Parathyroid adenoma (tissue), 2 donors: ENCODE results near the gene SMOC1.

Experiments used
- H2AFZ ChIP-seq: fragments of 300-600 bp; sonication (generic); one replicate; pipeline ENCODE4 v1.7.0; 2017; ENCODE audit warnings: antibody characterized with exemption, mild to moderate bottlenecking
- H3K27ac ChIP-seq: fragments of 300-600 bp; sonication (generic); one replicate; pipeline ENCODE4 v1.7.0; 2017
- H3K27me3 ChIP-seq: fragments of 300-600 bp; sonication (generic); one replicate; pipeline ENCODE4 v1.7.0; 2017; ENCODE audit warnings: low read length; ENCODE audit not compliant: control insufficient read depth, insufficient read depth
- H3K36me3 ChIP-seq: fragments of 300-600 bp; sonication (generic); one replicate; pipeline ENCODE4 v1.7.0; 2017; ENCODE audit warnings: low read length; ENCODE audit not compliant: control insufficient read depth, insufficient read depth
- H3K4me1 ChIP-seq: fragments of 300-600 bp; sonication (generic); one replicate; pipeline ENCODE4 v1.7.0; 2017; ENCODE audit warnings: control low read depth
- H3K4me2 ChIP-seq: fragments of 300-600 bp; sonication (generic); one replicate; pipeline ENCODE4 v1.7.0; 2017; ENCODE audit warnings: low read length
- H3K4me3 ChIP-seq: fragments of 300-600 bp; sonication (generic); one replicate; pipeline ENCODE4 v1.7.0; 2017; ENCODE audit warnings: low read depth, low read length
- H3K79me2 ChIP-seq: fragments of 300-600 bp; sonication (generic); one replicate; pipeline ENCODE4 v1.7.0; 2017; ENCODE audit warnings: control low read depth
- H3K9ac ChIP-seq: fragments of 300-600 bp; sonication (generic); one replicate; pipeline ENCODE4 v1.7.0; 2017; ENCODE audit warnings: mild to moderate bottlenecking
- H3K9me3 ChIP-seq: fragments of 300-600 bp; sonication (generic); one replicate; pipeline ENCODE4 v1.7.0; 2017; ENCODE audit warnings: low read length; ENCODE audit not compliant: control insufficient read depth
- CTCF ChIP-seq: fragments of 300-600 bp; sonication (generic); IDR thresholded peaks from one replicate; pipeline ENCODE4 v1.7.0; 2017; ENCODE audit warnings: antibody characterized with exemption, mild to moderate bottlenecking
- donor health status: primary hyperparathyroidism.

SMOC1 gene

DNA sequence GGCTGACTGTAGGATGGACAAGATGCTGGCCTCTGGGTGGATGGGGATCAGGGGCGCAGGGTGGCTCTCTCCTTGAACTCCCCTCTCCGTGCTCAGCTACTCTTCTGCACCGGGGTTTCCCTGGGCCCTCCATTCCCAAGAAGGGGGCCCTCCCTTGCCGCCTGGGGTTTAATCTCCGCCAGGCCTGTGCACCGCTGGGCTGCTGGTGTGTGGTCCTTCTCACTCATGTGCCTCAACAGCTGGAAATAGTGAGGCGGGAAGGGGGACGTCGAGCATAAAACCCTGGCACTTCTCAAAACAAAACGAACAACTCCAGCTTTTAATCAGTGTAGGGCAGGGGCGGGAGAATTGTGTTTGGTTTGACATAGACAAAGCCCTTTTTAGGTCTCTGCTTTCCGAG is 19.0 kb upstream of the SMOC1 start:
- Histone ChIP-seq H3K4me1 (no peaks in the 10 kb centered on the region), H3K27me3 (no peaks in the 10 kb centered on the region), H3K79me2 (no peaks in the 10 kb centered on the region), H3K9ac (no peak overlapping the region), H3K9me3 (no peaks in the 10 kb centered on the region), H3K4me2 (no peak overlapping the region), H3K36me3 (no peaks in the 10 kb centered on the region), H3K27ac (no peak overlapping the region), H2AFZ (no peak overlapping the region), H3K4me3 (no peak overlapping the region)
- TF ChIP-seq CTCF: no peak

DNA sequence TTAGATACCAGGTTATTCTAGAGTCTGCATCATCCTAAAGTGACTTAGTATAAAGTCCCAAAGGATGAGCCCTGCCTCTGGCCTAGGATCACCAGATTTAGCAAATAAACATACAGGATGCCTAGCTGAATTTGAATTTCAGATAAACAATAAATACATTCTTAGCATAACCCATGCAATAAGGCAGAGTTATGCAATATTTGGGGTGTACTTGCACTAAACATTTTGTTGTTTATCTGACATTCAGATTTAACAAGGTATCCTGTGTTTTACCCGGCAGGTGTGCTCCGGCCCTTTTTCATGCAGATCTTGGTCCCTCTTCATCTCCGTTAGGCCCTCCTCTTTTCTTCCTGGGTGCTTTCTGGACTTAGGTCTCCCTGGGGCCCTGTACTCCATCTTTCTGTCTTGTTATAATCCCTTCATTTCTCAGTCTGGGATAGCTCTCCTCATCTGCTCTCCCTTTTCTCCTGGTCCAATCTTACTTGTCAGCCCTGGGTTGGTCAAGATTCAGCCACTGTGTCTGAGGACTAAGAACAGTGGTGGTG is 18.1 kb upstream of the SMOC1 start:
- Histone ChIP-seq H3K4me2 (no peak overlapping the region), H3K27me3 (no peaks in the 10 kb centered on the region), H3K79me2 (no peaks in the 10 kb centered on the region), H2AFZ (no peak overlapping the region), H3K4me1 (no peaks in the 10 kb centered on the region), H3K9me3 (no peaks in the 10 kb centered on the region), H3K36me3 (no peaks in the 10 kb centered on the region), H3K27ac (no peak overlapping the region), H3K4me3 (no peak overlapping the region), H3K9ac (no peak overlapping the region)
- TF ChIP-seq CTCF: no peak

DNA sequence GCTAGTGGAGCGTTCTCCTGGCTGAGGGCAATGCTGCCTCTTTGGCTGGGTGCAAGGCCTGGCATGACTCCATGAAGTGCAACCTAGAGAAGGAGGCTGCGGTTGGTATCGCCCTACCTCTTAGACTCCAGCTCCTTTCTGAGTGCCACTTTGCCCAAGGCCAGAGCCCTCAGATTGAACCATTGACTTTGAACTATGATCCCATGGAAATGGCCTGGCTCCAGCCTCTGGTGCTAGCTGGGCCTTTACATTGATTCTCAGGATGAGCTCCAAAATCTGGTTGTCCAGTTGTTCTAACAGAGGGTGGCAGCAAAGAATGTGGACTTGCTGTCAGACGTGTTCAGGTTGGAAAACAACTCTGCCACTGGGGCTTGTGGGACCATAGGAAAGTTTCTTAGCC is 16.1 kb upstream of the SMOC1 start:
- no peak overlapping the region for H3K9ac ChIP-seq
- no peak overlapping the region for H3K4me2 ChIP-seq
- H3K79me2 ChIP-seq: no peaks in the 10 kb centered on the region
- H3K4me1 ChIP-seq: no peaks in the 10 kb centered on the region
- H3K27ac ChIP-seq: no peak overlapping the region
- H3K9me3 ChIP-seq: no peaks in the 10 kb centered on the region
- no peak for TF ChIP-seq CTCF
- no peaks in the 10 kb centered on the region for H3K27me3 ChIP-seq
- no peak overlapping the region for H2AFZ ChIP-seq
- H3K4me3 ChIP-seq: no peak overlapping the region
- H3K36me3 ChIP-seq: no peaks in the 10 kb centered on the region

GRCh38 chr14:69865701-69866365 is 13.4 kb upstream of the SMOC1 start:
- Histone ChIP-seq H3K27me3 (no peaks in the 10 kb centered on the region), H3K36me3 (no peaks in the 10 kb centered on the region), H3K9me3 (no peaks in the 10 kb centered on the region), H2AFZ (no peak overlapping the region), H3K9ac (no peak overlapping the region), H3K27ac (no peak overlapping the region), H3K4me2 (no peak overlapping the region), H3K4me3 (no peak overlapping the region), H3K4me1 (no peaks in the 10 kb centered on the region), H3K79me2 (no peaks in the 10 kb centered on the region)
- TF ChIP-seq CTCF: no peak
